Loucy (cell line): Measurements from ENCODE around the gene MMS19.

ENCODE experiments used
- H2AFZ ChIP-seq: fragments of 200-600 bp; sonication (generic); 2 replicates; pipeline ENCODE4 v1.6.0; 2016; ENCODE audit warnings: antibody characterized with exemption, mild to moderate bottlenecking, low read length, moderate library complexity
- H3F3A ChIP-seq: fragments of 200-600 bp; 2 replicates; pipeline ENCODE4 v1.6.0; 2016; ENCODE audit warnings: antibody characterized with exemption, low read depth, mild to moderate bottlenecking
- H3K27me3 ChIP-seq: fragments of 200-600 bp; sonication (generic); 2 replicates; pipeline ENCODE4 v1.6.1; 2014; ENCODE audit warnings: low read length, mild to moderate bottlenecking; ENCODE audit not compliant: insufficient read depth, poor library complexity, severe bottlenecking
- H3K36me3 ChIP-seq: fragments of 200-600 bp; sonication (generic); 2 replicates; pipeline ENCODE4 v1.6.1; 2016; ENCODE audit warnings: low read length; ENCODE audit not compliant: insufficient read depth
- H3K4me1 ChIP-seq: fragments of 200-600 bp; sonication (generic); 2 replicates; pipeline ENCODE4 v1.5.1; 2014; ENCODE audit warnings: low read length, mild to moderate bottlenecking; ENCODE audit not compliant: insufficient read depth, poor library complexity, severe bottlenecking
- H3K4me2 ChIP-seq: fragments of 200-600 bp; sonication (generic); 2 replicates; pipeline ENCODE4 v1.6.0; 2014; ENCODE audit warnings: antibody characterized with exemption, low read length, low read depth, mild to moderate bottlenecking; ENCODE audit not compliant: poor library complexity, severe bottlenecking
- H3K4me3 ChIP-seq: fragments of 200-600 bp; sonication (generic); 2 replicates; pipeline ENCODE4 v1.5.1; 2014; ENCODE audit warnings: low read length, mild to moderate bottlenecking, mixed read lengths; ENCODE audit not compliant: poor library complexity, severe bottlenecking
- H3K79me2 ChIP-seq: fragments of 200-600 bp; sonication (generic); 2 replicates; pipeline ENCODE4 v1.6.1; 2014; ENCODE audit warnings: low read length; ENCODE audit not compliant: insufficient read depth
- H3K9ac ChIP-seq: fragments of 200-600 bp; sonication (generic); 2 replicates; pipeline ENCODE4 v1.6.0; 2014; ENCODE audit warnings: mild to moderate bottlenecking, low read depth, low read length, moderate library complexity; ENCODE audit not compliant: poor library complexity, severe bottlenecking
- H3K9me2 ChIP-seq: fragments of 200-600 bp; sonication (generic); replicated peaks from 2 replicates; pipeline ENCODE4 v1.6.1; 2016; ENCODE audit warnings: low read depth, low read length, mixed read lengths
- H3K9me3 ChIP-seq: fragments of 200-600 bp; sonication (generic); 2 replicates; pipeline ENCODE4 v1.6.1; 2014; ENCODE audit warnings: mild to moderate bottlenecking, antibody characterized with exemption, low read length, low read depth; ENCODE audit not compliant: insufficient read depth
- H4K20me1 ChIP-seq: fragments of 200-600 bp; sonication (generic); 2 replicates; pipeline ENCODE4 v1.6.0; 2014; ENCODE audit warnings: antibody characterized with exemption, low read length, mild to moderate bottlenecking; ENCODE audit not compliant: insufficient read depth, poor library complexity, severe bottlenecking
- EZH2phosphoT487 ChIP-seq: fragments of 200-600 bp; IDR thresholded peaks from 2 replicates; pipeline ENCODE4 v1.6.1; 2018; ENCODE audit warnings: antibody characterized with exemption, mild to moderate bottlenecking, moderate library complexity, borderline replicate concordance
- TF ChIP-seq, protein P1 (sequence below): fragments of 200-600 bp; sonication (generic); conservative IDR thresholded peaks from 2 replicates; pipeline ENCODE4 v1.5.1; 2014; ENCODE audit warnings: mild to moderate bottlenecking, antibody characterized with exemption, low read length

Gene MMS19

DNA sequence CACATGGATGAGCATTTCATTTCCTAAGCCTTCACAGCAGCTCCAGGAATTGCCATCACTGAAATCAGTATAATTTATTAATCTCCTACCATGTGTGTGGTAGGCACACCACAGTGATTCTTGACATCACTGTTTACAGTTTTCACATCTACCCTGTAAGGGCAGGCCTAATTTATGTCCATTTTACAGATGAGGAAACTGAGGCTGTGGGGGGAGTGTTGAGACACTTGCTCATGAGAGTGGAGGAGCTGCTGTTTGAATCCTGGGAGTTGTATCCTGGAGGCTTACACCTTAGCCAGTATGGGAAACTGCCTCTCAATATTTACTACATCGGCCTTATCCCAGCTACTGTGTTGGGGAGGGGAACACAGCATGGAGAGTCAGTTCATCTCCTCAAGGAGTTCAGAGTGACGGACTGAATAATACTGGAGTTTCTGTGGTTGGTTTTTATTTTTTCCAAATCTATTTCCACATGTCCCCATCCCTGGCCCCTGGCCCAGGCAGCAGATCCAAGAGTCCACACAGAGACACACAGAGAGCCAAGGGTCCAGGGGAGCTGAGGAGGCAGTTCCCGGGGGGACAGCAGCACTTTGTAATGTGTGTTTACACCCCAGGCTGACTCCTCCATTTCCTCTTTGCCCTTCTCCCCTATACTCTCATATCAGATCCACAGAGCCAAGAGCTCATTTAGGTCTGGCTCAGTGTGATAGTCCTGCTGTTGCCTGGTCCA is 13.7 kb upstream of the MMS19 start:
- TF ChIP-seq, protein P1, sequence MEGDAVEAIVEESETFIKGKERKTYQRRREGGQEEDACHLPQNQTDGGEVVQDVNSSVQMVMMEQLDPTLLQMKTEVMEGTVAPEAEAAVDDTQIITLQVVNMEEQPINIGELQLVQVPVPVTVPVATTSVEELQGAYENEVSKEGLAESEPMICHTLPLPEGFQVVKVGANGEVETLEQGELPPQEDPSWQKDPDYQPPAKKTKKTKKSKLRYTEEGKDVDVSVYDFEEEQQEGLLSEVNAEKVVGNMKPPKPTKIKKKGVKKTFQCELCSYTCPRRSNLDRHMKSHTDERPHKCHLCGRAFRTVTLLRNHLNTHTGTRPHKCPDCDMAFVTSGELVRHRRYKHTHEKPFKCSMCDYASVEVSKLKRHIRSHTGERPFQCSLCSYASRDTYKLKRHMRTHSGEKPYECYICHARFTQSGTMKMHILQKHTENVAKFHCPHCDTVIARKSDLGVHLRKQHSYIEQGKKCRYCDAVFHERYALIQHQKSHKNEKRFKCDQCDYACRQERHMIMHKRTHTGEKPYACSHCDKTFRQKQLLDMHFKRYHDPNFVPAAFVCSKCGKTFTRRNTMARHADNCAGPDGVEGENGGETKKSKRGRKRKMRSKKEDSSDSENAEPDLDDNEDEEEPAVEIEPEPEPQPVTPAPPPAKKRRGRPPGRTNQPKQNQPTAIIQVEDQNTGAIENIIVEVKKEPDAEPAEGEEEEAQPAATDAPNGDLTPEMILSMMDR: no peak
- no peak for TF ChIP-seq EZH2phosphoT487
- H3K79me2 ChIP-seq: no peaks in the 10 kb centered on the region
- no peak overlapping the region for H3K9ac ChIP-seq
- no peaks in the 10 kb centered on the region for H3K36me3 ChIP-seq
- H3K4me3 ChIP-seq: no peak overlapping the region
- H3K4me1 ChIP-seq: no peaks in the 10 kb centered on the region
- H3K9me3 ChIP-seq: no peaks in the 10 kb centered on the region
- no peaks in the 10 kb centered on the region for H4K20me1 ChIP-seq
- H3F3A ChIP-seq: no peaks in the 10 kb centered on the region
- no peak overlapping the region for H2AFZ ChIP-seq
- no peak overlapping the region for H3K4me2 ChIP-seq
- no peaks in the 10 kb centered on the region for H3K9me2 ChIP-seq
- H3K27me3 ChIP-seq: no peaks in the 10 kb centered on the region

- no peaks in the 10 kb centered on the region for H3K27me3 ChIP-seq
- H3K4me3 ChIP-seq: no peak overlapping the region
- H3K4me1 ChIP-seq: no peaks in the 10 kb centered on the region
- H3K9me2 ChIP-seq: no peaks in the 10 kb centered on the region
- H2AFZ ChIP-seq: no peak overlapping the region
- H3K36me3 ChIP-seq: no peaks in the 10 kb centered on the region
- H3K4me2 ChIP-seq: no peak overlapping the region
- no peak overlapping the region for H3K9ac ChIP-seq
- no peaks in the 10 kb centered on the region for H3K9me3 ChIP-seq
- H3F3A ChIP-seq: no peaks in the 10 kb centered on the region
- no peaks in the 10 kb centered on the region for H4K20me1 ChIP-seq
- no peak for TF ChIP-seq EZH2phosphoT487
- TF ChIP-seq, protein P1: no peak
- no peaks in the 10 kb centered on the region for H3K79me2 ChIP-seq
Observed at GRCh38 chr10:97510686-97511085, 12.5 kb upstream of the MMS19 start.

- H4K20me1 ChIP-seq: no peaks in the 10 kb centered on the region
Observed at GRCh38 chr10:97509120-97509680, 11.0 kb upstream of the MMS19 start.

More at GRCh38 chr10:97509120-97509680, 11.0 kb upstream of the MMS19 start:
- TF ChIP-seq, protein P1: no peak
- no peak for TF ChIP-seq EZH2phosphoT487
- Histone ChIP-seq H3K36me3 (no peaks in the 10 kb centered on the region), H3K27me3 (no peaks in the 10 kb centered on the region), H2AFZ (no peak overlapping the region), H3K4me2 (no peak overlapping the region), H3K4me3 (no peak overlapping the region), H3K9me2 (no peaks in the 10 kb centered on the region), H3K9me3 (no peaks in the 10 kb centered on the region), H3K79me2 (no peaks in the 10 kb centered on the region), H3K9ac (no peak overlapping the region), H3K4me1 (no peaks in the 10 kb centered on the region), H3F3A (no peaks in the 10 kb centered on the region)
